CD4-positive, alpha-beta T cell treated with Interleukin-15 for 4 hours (primary cell): ENCODE data around the gene METTL24.
"Not testable (repeated sequence)": the region's sequence is repeated elsewhere in the genome, so short reads cannot be mapped to it uniquely, and the experiment has no call there.

Experiments
- DNase-seq: peaks from one replicate; pipeline ENCODE4 v3.0.0-alpha.2; 2020; ENCODE audit warnings: low spot score

Gene METTL24

GRCh38 chr6:110256366-110256765 lies 101.8 kb downstream of the METTL24 start:
- DNase-seq, result no peak

- DNase-seq, result no peak
Measured at GRCh38 chr6:110255211-110255750, 102.9 kb downstream of the METTL24 start.

- no peak for DNase-seq
Measured at GRCh38 chr6:110250838-110251237, 107.3 kb downstream of the METTL24 start.

GRCh38 chr6:110250058-110250457 lies 108.1 kb downstream of the METTL24 start:
- DNase-seq, result no peak

- no peak for DNase-seq
Measured at GRCh38 chr6:110246900-110247546, 111.1 kb downstream of the METTL24 start.

GRCh38 chr6:110246378-110246777 lies 111.8 kb downstream of the METTL24 start:
- DNase-seq, result no peak

GRCh38 chr6:110244621-110245020 lies 113.5 kb downstream of the METTL24 start:
- not testable (repeated sequence) for DNase-seq

GRCh38 chr6:110239526-110240274 lies 118.4 kb downstream of the METTL24 start:
- no peak for DNase-seq

GRCh38 chr6:110236007-110236406 lies 122.1 kb downstream of the METTL24 start:
- not testable (repeated sequence) for DNase-seq

GRCh38 chr6:110233770-110234374 lies 124.3 kb downstream of the METTL24 start:
- DNase-seq, result peak; percentile 6

- no peak for DNase-seq
Measured at GRCh38 chr6:110232450-110232849, 125.7 kb downstream of the METTL24 start.

- DNase-seq, result no peak
Measured at GRCh38 chr6:110226261-110226660, 131.9 kb downstream of the METTL24 start.

GRCh38 chr6:110221738-110222137 lies 136.4 kb downstream of the METTL24 start:
- no peak for DNase-seq

GRCh38 chr6:110217266-110217665 lies 140.9 kb downstream of the METTL24 start:
- no peak for DNase-seq

- no peak for DNase-seq
Measured at GRCh38 chr6:110216140-110216539, 142.0 kb downstream of the METTL24 start.

- no peak for DNase-seq
Measured at GRCh38 chr6:110214338-110214737, 143.8 kb downstream of the METTL24 start.

- DNase-seq, result no peak
Measured at GRCh38 chr6:110211753-110212152, 146.4 kb downstream of the METTL24 start.

GRCh38 chr6:110207652-110208051 lies 150.5 kb downstream of the METTL24 start:
- no peak for DNase-seq

- DNase-seq, result no peak
Measured at GRCh38 chr6:110201151-110201884, 156.8 kb downstream of the METTL24 start.

GRCh38 chr6:110198561-110198960 lies 159.6 kb downstream of the METTL24 start:
- DNase-seq, result no peak

GRCh38 chr6:110196874-110197273 lies 161.3 kb downstream of the METTL24 start:
- no peak for DNase-seq

- no peak for DNase-seq
Measured at GRCh38 chr6:110195639-110196038, 162.5 kb downstream of the METTL24 start.
